Fibroblast of lung (primary cell): Measurements from ENCODE around the gene GSC2. TPM values are rescaled to one million over a fixed set of nuclear protein-coding genes. Genes with fewer than 3 reads are reported as not detected.

Source experiments
- DNase-seq, 2 donors: peaks; one replicate each; pipeline versions ENCODE4 v3.0.0 to v3.0.0-alpha.2; 2010; ENCODE audit warnings: low read depth in 2 of 2
- H2AFZ ChIP-seq: 2 replicates; pipeline ENCODE4 v1.5.1; 2012; ENCODE audit warnings: low read length, control low read depth, inconsistent platforms
- H3K27ac ChIP-seq: 2 replicates; pipeline ENCODE4 v1.5.1; 2011; ENCODE audit warnings: low read length, control low read depth; ENCODE audit not compliant: insufficient read depth
- H3K27me3 ChIP-seq: 2 replicates; pipeline ENCODE4 v1.5.1; 2011; ENCODE audit warnings: mild to moderate bottlenecking, low read length; ENCODE audit not compliant: control insufficient read depth, insufficient read depth
- H3K36me3 ChIP-seq: 2 replicates; pipeline ENCODE4 v1.5.1; 2011; ENCODE audit warnings: low read length; ENCODE audit not compliant: control insufficient read depth, insufficient read depth
- H3K4me1 ChIP-seq: 2 replicates; pipeline ENCODE4 v1.5.1; 2011; ENCODE audit warnings: low read length; ENCODE audit not compliant: control insufficient read depth, insufficient read depth; ENCODE audit errors: extremely low read depth
- H3K4me2 ChIP-seq: 2 replicates; pipeline ENCODE4 v1.5.1; 2011; ENCODE audit warnings: low read length, control low read depth; ENCODE audit not compliant: insufficient read depth; ENCODE audit errors: extremely low read depth
- H3K4me3 ChIP-seq, 4 experiments: fragments of 200-600 bp in 1 of 4; sonication (generic) in 1 of 4; replicated peaks in 1 of 4; 2 replicates each; pipeline ENCODE4 v1.5.1; 2011 to 2016; ENCODE audit warnings: low read length in 4 of 4, low read depth in 3 of 4, mild to moderate bottlenecking in 3 of 4, control low read depth in 2 of 4, inconsistent platforms in 1 of 4, mixed read lengths in 1 of 4; ENCODE audit not compliant: insufficient read depth in 1 of 4; ENCODE audit errors: control extremely low read depth in 1 of 4
- H3K79me2 ChIP-seq: 2 replicates; pipeline ENCODE4 v1.5.1; 2012; ENCODE audit warnings: mild to moderate bottlenecking, low read length, inconsistent platforms; ENCODE audit not compliant: control insufficient read depth, insufficient read depth
- H3K9ac ChIP-seq: 2 replicates; pipeline ENCODE4 v1.5.1; 2011; ENCODE audit warnings: mild to moderate bottlenecking, low read length, control low read depth; ENCODE audit not compliant: insufficient read depth
- H3K9me3 ChIP-seq: 2 replicates; pipeline ENCODE4 v1.5.1; 2012; ENCODE audit warnings: low read depth, low read length; ENCODE audit not compliant: control insufficient read depth, insufficient read depth
- H4K20me1 ChIP-seq: 2 replicates; pipeline ENCODE4 v1.5.1; 2011; ENCODE audit warnings: low read length; ENCODE audit not compliant: control insufficient read depth, insufficient read depth; ENCODE audit errors: extremely low read depth
- CTCF ChIP-seq, 2 donors: IDR thresholded peaks in 1 of 2; conservative IDR thresholded peaks in 1 of 2; 1 replicate in 1 of 2; 2 replicates in 1 of 2; pipeline ENCODE4 v1.5.1; 2011 to 2012; ENCODE audit warnings: low read length in 2 of 2, control low read depth in 1 of 2, inconsistent platforms in 1 of 2, low read depth in 1 of 2, mild to moderate bottlenecking in 1 of 2
- EZH2 ChIP-seq: IDR thresholded peaks from 2 replicates; pipeline ENCODE4 v1.5.1; 2012; ENCODE audit warnings: low read length, control low read depth, mild to moderate bottlenecking; ENCODE audit errors: missing control alignments
- polyA plus RNA-seq, 2 donors: library from polyadenylated mRNA; depleted of rRNA in 1 of 2; stranded (reverse) in 1 of 2; unstranded in 1 of 2; fragments of >200 nt; gene quantifications; 2 replicates each; pipeline ENCODE4 v1.2.1, GENCODE V29; 2011 to 2012; ENCODE audit warnings: missing spikeins in 1 of 2
- total RNA-seq: library from RNA; depleted of rRNA; stranded (reverse); fragments of >200 nt; gene quantifications from 2 replicates; pipeline ENCODE4 v1.2.1, GENCODE V29; 2014

The GSC2 gene
- total and polyA plus RNA-seq, 2 donors (not counting 1 experiment from before 2014, with no cell fraction given) = not detected

GRCh38 chr22:19111584-19111983 is 38.5 kb downstream of the GSC2 start:
- Histone ChIP-seq H3K9me3 (no peaks in the 10 kb centered on the region), H3K4me1 (no peaks in the 10 kb centered on the region), H2AFZ (no peak overlapping the region), H4K20me1 (peaks cover 4% of the 10 kb centered on the region), H3K27ac (no peak overlapping the region), H3K36me3 (no peaks in the 10 kb centered on the region), H3K79me2 (peaks cover 63% of the 10 kb centered on the region), H3K4me3 (no peak overlapping the region), H3K27me3 (no peaks in the 10 kb centered on the region), H3K4me2 (no peak overlapping the region), H3K9ac (no peak overlapping the region)
- TF ChIP-seq EZH2 (no peak), CTCF (conservative IDR thresholded peaks at IDR 0.05 in 1 of 2, IDR thresholded peaks at IDR 0.05 in 1 of 2; ENCODE audit: low read depth in 1 of 2, low read length in 2 of 2) (no peak)
- DNase-seq = no peak

GRCh38 chr22:19111140-19111539 is 39.0 kb downstream of the GSC2 start:
- peaks cover 63% of the 10 kb centered on the region for H3K79me2 ChIP-seq
- H3K36me3 ChIP-seq = no peaks in the 10 kb centered on the region
- H4K20me1 ChIP-seq = peaks cover 4% of the 10 kb centered on the region
- no peak overlapping the region for H3K4me3 ChIP-seq
- no peaks in the 10 kb centered on the region for H3K27me3 ChIP-seq
- H3K27ac ChIP-seq = no peak overlapping the region
- no peak for TF ChIP-seq EZH2
- TF ChIP-seq CTCF (conservative IDR thresholded peaks at IDR 0.05 in 1 of 2, IDR thresholded peaks at IDR 0.05 in 1 of 2; ENCODE audit: low read depth in 1 of 2, low read length in 2 of 2) = no peak
- H3K4me2 ChIP-seq = no peak overlapping the region
- no peak for DNase-seq
- no peak overlapping the region for H2AFZ ChIP-seq
- no peaks in the 10 kb centered on the region for H3K4me1 ChIP-seq
- H3K9me3 ChIP-seq = no peaks in the 10 kb centered on the region
- H3K9ac ChIP-seq = no peak overlapping the region

- TF ChIP-seq CTCF (conservative IDR thresholded peaks at IDR 0.05 in 1 of 2, IDR thresholded peaks at IDR 0.05 in 1 of 2; ENCODE audit: low read depth in 1 of 2, low read length in 2 of 2) (no peak), EZH2 (no peak)
Measured at GRCh38 chr22:19110646-19111045, 39.4 kb downstream of the GSC2 start.

More at GRCh38 chr22:19110646-19111045, 39.4 kb downstream of the GSC2 start:
- H3K4me1 ChIP-seq = no peaks in the 10 kb centered on the region
- DNase-seq = no peak
- H2AFZ ChIP-seq = no peak overlapping the region
- H3K9me3 ChIP-seq = no peaks in the 10 kb centered on the region
- no peak overlapping the region for H3K4me3 ChIP-seq
- no peaks in the 10 kb centered on the region for H3K36me3 ChIP-seq
- H3K4me2 ChIP-seq = no peak overlapping the region
- H3K27ac ChIP-seq = no peak overlapping the region
- H3K9ac ChIP-seq = no peak overlapping the region
- peaks cover 4% of the 10 kb centered on the region for H4K20me1 ChIP-seq
- no peaks in the 10 kb centered on the region for H3K27me3 ChIP-seq
- peaks cover 62% of the 10 kb centered on the region for H3K79me2 ChIP-seq
